KMS-11 (cell line): Measurements from ENCODE around the gene MADCAM1.
"Not testable (repeated sequence)": the region's sequence is repeated elsewhere in the genome, so short reads cannot be mapped to it uniquely, and the experiment has no call there.

Experiments
- H2AFZ ChIP-seq: fragments of 200-600 bp; sonication (generic); 2 replicates; pipeline ENCODE4 v1.6.1; 2016; ENCODE audit warnings: antibody characterized with exemption, mixed run types, low read depth
- H3K27ac ChIP-seq: fragments of 200-600 bp; sonication (generic); 2 replicates; pipeline ENCODE4 v1.6.1; 2016; ENCODE audit warnings: mild to moderate bottlenecking, mixed run types
- H3K27me3 ChIP-seq: fragments of 200-600 bp; sonication (generic); 2 replicates; pipeline ENCODE4 v1.6.1; 2017; ENCODE audit warnings: mild to moderate bottlenecking, low read depth, mixed run types, moderate library complexity; ENCODE audit not compliant: insufficient read depth
- H3K36me3 ChIP-seq: fragments of 200-600 bp; sonication (generic); 2 replicates; pipeline ENCODE4 v1.6.1; 2017; ENCODE audit warnings: mild to moderate bottlenecking, mixed run types; ENCODE audit not compliant: insufficient read depth
- H3K4me1 ChIP-seq: fragments of 200-600 bp; sonication (generic); 2 replicates; pipeline ENCODE4 v1.6.1; 2016; ENCODE audit warnings: mild to moderate bottlenecking, low read depth, mixed run types; ENCODE audit not compliant: poor library complexity, severe bottlenecking
- H3K4me2 ChIP-seq: fragments of 200-600 bp; sonication (generic); 2 replicates; pipeline ENCODE4 v1.7.0; 2016; ENCODE audit warnings: mild to moderate bottlenecking, mixed run types
- H3K4me3 ChIP-seq: fragments of 200-600 bp; sonication (generic); IDR thresholded peaks from 2 replicates; pipeline ENCODE4 v1.6.1; 2017; ENCODE audit warnings: low read depth, low read length, mixed read lengths; ENCODE audit not compliant: insufficient read depth
- H3K79me2 ChIP-seq: fragments of 200-600 bp; sonication (generic); 2 replicates; pipeline ENCODE4 v1.6.1; 2016; ENCODE audit warnings: low read depth, mixed run types; ENCODE audit not compliant: insufficient read depth
- H3K9ac ChIP-seq: fragments of 200-600 bp; sonication (generic); 2 replicates; pipeline ENCODE4 v1.6.1; 2016; ENCODE audit warnings: mild to moderate bottlenecking, mixed run types
- H4K20me1 ChIP-seq: fragments of 200-600 bp; sonication (generic); 2 replicates; pipeline ENCODE4 v1.6.1; 2016; ENCODE audit warnings: mild to moderate bottlenecking, mixed run types; ENCODE audit not compliant: insufficient read depth
- CTCF ChIP-seq: fragments of 200-600 bp; sonication (generic); conservative IDR thresholded peaks from 2 replicates; pipeline ENCODE4 v1.6.1; 2017; ENCODE audit warnings: low read depth, mild to moderate bottlenecking, antibody characterized with exemption, low read length, moderate library complexity, mixed read lengths

The MADCAM1 gene

GRCh38 chr19:496112-496665 is at the start of gene MADCAM1:
TSS of gene MADCAM1 (plus strand) at chr19:496486. CDS start at chr19:496500, 14 bp downstream.
- no peaks in the 10 kb centered on the region for H3K79me2 ChIP-seq
- H3K36me3 ChIP-seq: no peaks in the 10 kb centered on the region
- no peak within 1 kb of the TSS for H3K4me3 ChIP-seq
- no peak for TF ChIP-seq CTCF
- H3K27ac ChIP-seq: no peak within 1 kb of the TSS
- H3K4me1 ChIP-seq: no peaks in the 10 kb centered on the region
- no peaks in the 10 kb centered on the region for H4K20me1 ChIP-seq
- H2AFZ ChIP-seq: no peak within 1 kb of the TSS
- H3K4me2 ChIP-seq: no peak within 1 kb of the TSS
- H3K9ac ChIP-seq: no peak within 1 kb of the TSS
- H3K27me3 ChIP-seq: peaks cover 15% of the 10 kb centered on the region; the same call in 1 of the 2 replicates

DNA sequence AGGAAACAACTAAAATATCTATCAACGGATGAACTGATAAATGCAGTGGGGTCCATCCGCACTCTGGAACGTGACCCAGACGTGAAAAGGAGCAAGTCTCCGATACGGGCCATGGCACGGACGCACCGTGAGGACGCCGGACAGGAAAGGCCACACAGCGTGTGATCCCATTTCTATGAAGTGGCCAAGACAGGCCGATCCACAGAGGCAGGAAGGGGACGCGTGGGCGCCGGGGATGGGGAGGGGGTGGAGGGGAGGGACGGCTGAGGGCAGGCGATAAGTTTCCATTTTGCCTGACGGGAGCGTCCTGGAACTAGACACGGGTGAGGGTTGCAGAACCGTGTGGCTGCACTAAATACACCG is 49.2 kb upstream of the MADCAM1 start:
- Histone ChIP-seq H2AFZ (no peak overlapping the region), H3K4me1 (no peaks in the 10 kb centered on the region), H3K27ac (no peak overlapping the region), H4K20me1 (no peaks in the 10 kb centered on the region), H3K4me2 (no peak overlapping the region), H3K79me2 (no peaks in the 10 kb centered on the region), H3K4me3 (no peak overlapping the region), H3K9ac (no peak overlapping the region), H3K27me3 (peaks cover 41% of the 10 kb centered on the region), H3K36me3 (no peaks in the 10 kb centered on the region)
- no peak for TF ChIP-seq CTCF

DNA sequence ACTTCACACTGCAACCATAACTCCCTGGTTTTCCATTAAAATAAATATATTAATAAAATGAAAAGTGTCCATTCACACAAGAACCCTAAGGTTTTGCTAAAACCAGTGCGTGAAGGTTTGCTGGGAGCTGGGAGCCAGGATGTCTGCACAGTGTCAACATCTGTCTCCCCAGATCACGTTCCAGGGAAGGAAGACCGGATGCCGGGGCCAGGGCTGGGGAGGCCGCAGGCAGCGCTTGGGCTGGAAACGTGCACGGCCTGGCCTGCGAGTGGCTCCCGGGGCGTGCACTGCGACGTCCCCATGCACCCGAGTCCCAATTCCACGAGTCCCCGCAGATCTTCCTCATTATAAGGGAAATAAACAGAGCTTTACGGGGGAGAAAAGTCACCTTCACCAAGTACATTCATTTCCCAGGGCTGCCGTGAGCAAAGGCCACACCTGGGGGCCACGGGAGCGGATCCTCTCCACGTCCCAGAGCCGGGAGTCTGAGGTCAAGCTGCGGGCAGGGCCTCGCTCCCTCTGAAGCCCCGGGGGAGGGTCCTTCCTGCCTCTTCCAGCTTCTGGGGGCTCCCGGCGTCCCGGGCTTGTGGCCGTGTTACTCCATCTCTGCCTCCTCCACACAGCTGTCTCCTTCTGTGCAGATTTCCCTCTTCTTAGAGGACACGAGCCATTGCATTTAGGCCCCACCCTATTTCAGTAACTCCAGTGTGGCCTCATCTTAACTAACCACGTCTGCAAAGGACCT is 48.3 kb upstream of the MADCAM1 start:
- no peak overlapping the region for H3K4me3 ChIP-seq
- no peaks in the 10 kb centered on the region for H4K20me1 ChIP-seq
- H2AFZ ChIP-seq: no peak overlapping the region
- H3K27ac ChIP-seq: no peak overlapping the region
- no peaks in the 10 kb centered on the region for H3K36me3 ChIP-seq
- peaks cover 43% of the 10 kb centered on the region for H3K27me3 ChIP-seq
- no peak for TF ChIP-seq CTCF
- H3K4me1 ChIP-seq: no peaks in the 10 kb centered on the region
- H3K79me2 ChIP-seq: no peaks in the 10 kb centered on the region
- H3K9ac ChIP-seq: no peak overlapping the region
- H3K4me2 ChIP-seq: no peak overlapping the region

DNA sequence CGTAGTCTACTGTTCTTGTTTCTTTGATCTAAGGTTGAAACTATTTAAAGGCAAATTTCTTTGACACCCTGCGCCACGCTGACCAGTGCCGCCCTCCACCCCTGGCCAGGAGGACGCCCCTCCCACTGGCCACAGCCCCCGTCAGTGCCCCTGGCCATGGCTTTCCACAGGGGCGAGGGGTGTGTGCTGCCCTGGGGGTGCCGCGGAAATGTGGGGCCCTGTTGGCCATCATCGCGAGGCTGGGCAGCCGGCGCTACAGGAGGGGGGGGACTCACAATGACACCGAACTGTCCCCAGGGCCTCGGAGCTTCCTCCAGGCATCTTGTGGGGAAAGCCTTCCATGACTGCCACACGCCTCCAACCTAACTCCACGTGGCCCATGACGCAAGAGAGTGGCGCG is 46.4 kb upstream of the MADCAM1 start:
- Histone ChIP-seq H3K36me3 (no peaks in the 10 kb centered on the region), H3K4me2 (no peak overlapping the region), H2AFZ (no peak overlapping the region), H3K9ac (no peak overlapping the region), H3K79me2 (no peaks in the 10 kb centered on the region), H4K20me1 (no peaks in the 10 kb centered on the region), H3K27me3 (peaks cover 56% of the 10 kb centered on the region), H3K4me1 (no peaks in the 10 kb centered on the region), H3K4me3 (no peak overlapping the region), H3K27ac (no peak overlapping the region)
- TF ChIP-seq CTCF: no peak

DNA sequence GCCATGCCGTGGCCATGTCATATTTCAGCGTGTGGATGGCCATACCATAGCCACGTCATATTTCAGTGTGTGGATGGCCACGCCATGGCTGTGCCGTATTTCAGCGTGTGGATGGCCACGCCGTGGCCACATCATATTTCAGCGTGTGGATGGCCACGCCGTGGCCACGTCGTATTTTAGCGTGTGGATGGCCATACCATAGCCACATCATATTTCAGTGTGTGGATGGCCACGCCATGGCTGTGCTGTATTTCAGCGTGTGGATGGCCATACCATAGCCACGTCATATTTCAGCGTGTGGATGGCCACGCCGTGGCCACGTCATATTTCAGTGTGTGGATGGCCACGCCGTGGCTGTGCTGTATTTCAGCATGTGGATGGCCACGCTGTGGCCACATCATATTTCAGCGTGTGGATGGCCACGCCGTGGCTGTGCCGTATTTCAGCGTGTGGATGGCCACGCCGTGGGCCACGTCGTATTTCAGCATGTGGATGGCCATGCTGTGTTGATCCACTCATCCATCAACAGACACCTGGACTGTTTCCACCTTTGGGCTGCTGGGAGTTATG is 45.3 kb upstream of the MADCAM1 start:
- H3K4me1 ChIP-seq, H3K36me3 ChIP-seq, H3K79me2 ChIP-seq, H3K27ac ChIP-seq, H4K20me1 ChIP-seq, H3K9ac ChIP-seq, H3K4me2 ChIP-seq, H3K4me3 ChIP-seq, H2AFZ ChIP-seq: not testable (repeated sequence)
- H3K27me3 ChIP-seq: peaks cover 49% of the 10 kb centered on the region
